OCI-LY3 (cell line): ENCODE results near the gene SPAG7.

Experiments used
- EZH2phosphoT487 ChIP-seq: fragments of 200-600 bp; shearing (Covaris generic); IDR thresholded peaks from 2 replicates; pipeline ENCODE4 v1.6.1; 2018; ENCODE audit warnings: antibody characterized with exemption, mixed run types, low read depth
- TF ChIP-seq, protein P1 (sequence below): fragments of 200-600, 300-600 bp; sonication (generic); IDR thresholded peaks from 2 replicates; pipeline ENCODE4 v1.5.1; 2014; ENCODE audit warnings: antibody characterized with exemption, low read length, low read depth

DNA sequence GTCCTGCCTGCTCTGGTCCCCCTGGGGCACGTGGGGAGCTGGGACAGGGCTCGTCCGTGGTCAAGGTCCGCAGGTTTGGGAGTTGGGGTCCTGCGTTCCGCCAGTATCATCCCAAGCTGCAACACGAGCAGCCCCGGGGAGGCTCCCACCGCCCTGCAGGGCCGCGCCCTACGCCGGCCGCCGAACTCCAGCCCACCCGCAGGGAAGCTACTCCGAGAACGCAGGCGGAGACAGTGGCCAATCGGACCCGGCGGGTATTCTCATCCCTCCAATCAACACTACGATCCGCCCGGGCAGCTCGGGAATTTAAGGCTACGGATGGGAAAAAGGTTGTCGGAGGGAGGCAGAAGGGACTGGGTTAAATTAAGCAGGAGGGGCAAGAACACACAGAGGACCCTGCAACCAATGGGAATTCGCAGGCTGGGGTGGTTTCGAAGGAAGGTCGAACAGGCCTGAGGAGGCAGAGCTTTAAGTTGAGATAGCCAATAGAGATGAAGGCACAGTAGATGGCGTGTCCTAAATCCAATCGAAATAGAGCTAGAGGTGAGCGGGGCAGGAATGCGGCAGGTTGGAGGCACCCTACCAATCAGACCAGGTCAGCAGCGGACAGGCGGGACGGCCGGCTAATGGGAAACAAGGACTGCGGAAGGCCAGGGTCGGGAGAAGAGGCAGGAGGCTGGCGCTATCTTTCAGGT lies 626 bp downstream of the SPAG7 start:
- TF ChIP-seq, protein P1, sequence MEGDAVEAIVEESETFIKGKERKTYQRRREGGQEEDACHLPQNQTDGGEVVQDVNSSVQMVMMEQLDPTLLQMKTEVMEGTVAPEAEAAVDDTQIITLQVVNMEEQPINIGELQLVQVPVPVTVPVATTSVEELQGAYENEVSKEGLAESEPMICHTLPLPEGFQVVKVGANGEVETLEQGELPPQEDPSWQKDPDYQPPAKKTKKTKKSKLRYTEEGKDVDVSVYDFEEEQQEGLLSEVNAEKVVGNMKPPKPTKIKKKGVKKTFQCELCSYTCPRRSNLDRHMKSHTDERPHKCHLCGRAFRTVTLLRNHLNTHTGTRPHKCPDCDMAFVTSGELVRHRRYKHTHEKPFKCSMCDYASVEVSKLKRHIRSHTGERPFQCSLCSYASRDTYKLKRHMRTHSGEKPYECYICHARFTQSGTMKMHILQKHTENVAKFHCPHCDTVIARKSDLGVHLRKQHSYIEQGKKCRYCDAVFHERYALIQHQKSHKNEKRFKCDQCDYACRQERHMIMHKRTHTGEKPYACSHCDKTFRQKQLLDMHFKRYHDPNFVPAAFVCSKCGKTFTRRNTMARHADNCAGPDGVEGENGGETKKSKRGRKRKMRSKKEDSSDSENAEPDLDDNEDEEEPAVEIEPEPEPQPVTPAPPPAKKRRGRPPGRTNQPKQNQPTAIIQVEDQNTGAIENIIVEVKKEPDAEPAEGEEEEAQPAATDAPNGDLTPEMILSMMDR, result no peak
- TF ChIP-seq EZH2phosphoT487, result no peak
